D721Med (cell line): ENCODE results near the gene PSEN1.
"Not testable (repeated sequence)": the region's sequence is repeated elsewhere in the genome, so short reads cannot be mapped to it uniquely, and the experiment has no call there.

ENCODE experiments used
- DNase-seq: peaks from one replicate; pipeline ENCODE4 v3.0.0; 2011; ENCODE audit warnings: low spot score; ENCODE audit not compliant: insufficient read length
- FAIRE-seq: peaks from 2 replicates; lab custom pipeline; 2011; peaks lifted over from hg19 to GRCh38; lab: Jason Lieb, UNC
- TF ChIP-seq, protein P1 (sequence below): IDR thresholded peaks from 2 replicates; pipeline ENCODE4 v1.5.1; 2012; ENCODE audit warnings: mild to moderate bottlenecking, control low read depth; ENCODE audit not compliant: insufficient read depth; ENCODE audit errors: missing control alignments

The PSEN1 gene

DNA sequence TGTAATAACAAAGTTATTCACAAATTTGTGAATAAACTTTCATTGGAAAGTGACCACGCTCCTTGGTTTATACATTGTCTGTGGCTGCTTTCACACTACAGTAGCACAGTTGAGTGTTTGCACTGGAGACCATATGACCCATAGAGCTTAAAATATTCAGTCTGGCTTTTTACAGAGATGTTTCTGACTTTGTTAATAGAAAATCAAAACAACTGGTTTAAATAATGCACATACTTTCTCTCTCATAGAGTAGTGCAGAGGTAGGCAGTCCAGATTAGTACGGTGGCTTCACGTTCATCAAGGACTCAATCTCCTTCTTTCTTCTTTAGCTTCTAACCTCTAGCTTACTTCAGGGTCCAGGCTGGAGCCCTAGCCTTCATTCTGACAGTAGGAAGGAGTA, 36.2 kb downstream of the PSEN1 start:
- FAIRE-seq: no peak

DNA sequence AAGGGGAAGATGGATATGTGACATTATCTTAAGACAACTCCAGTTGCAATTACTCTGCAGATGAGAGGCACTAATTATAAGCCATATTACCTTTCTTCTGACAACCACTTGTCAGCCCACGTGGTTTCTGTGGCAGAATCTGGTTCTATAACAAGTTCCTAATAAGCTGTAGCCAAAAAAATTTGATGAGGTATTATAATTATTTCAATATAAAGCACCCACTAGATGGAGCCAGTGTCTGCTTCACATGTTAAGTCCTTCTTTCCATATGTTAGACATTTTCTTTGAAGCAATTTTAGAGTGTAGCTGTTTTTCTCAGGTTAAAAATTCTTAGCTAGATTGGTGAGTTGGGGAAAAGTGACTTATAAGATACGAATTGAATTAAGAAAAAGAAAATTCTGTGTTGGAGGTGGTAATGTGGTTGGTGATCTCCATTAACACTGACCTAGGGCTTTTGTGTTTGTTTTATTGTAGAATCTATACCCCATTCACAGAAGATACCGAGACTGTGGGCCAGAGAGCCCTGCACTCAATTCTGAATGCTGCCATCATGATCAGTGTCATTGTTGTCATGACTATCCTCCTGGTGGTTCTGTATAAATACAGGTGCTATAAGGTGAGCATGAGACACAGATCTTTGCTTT, 36.9 kb downstream of the PSEN1 start:
- DNase-seq (no peak), FAIRE-seq (no peak)
- TF ChIP-seq, protein P1, sequence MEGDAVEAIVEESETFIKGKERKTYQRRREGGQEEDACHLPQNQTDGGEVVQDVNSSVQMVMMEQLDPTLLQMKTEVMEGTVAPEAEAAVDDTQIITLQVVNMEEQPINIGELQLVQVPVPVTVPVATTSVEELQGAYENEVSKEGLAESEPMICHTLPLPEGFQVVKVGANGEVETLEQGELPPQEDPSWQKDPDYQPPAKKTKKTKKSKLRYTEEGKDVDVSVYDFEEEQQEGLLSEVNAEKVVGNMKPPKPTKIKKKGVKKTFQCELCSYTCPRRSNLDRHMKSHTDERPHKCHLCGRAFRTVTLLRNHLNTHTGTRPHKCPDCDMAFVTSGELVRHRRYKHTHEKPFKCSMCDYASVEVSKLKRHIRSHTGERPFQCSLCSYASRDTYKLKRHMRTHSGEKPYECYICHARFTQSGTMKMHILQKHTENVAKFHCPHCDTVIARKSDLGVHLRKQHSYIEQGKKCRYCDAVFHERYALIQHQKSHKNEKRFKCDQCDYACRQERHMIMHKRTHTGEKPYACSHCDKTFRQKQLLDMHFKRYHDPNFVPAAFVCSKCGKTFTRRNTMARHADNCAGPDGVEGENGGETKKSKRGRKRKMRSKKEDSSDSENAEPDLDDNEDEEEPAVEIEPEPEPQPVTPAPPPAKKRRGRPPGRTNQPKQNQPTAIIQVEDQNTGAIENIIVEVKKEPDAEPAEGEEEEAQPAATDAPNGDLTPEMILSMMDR: peak; percentile 58

More for the DNA sequence above, 36.2 kb downstream of the PSEN1 start:
- DNase-seq: no peak
- TF ChIP-seq, protein P1: no peak

DNA sequence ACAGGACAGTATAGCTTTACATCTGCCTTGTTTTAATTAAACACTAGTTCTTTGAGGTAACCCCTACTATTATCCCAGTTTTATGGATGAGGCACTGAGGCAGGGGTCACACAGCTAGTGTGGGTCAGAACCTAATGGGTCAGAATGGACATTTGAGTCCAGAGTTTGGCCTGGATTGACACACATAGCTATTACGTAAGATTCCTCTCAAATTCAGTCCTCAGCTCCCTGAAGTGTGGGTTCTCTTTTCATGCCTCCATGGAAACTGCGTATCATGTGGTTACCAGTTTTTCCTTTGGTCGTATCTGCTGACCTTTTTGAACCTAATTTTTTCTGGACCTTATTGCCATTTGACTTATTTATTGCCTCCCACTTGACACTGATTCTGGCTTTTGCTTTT, 40.4 kb downstream of the PSEN1 start:
- DNase-seq (no peak), FAIRE-seq (no peak)
- TF ChIP-seq, protein P1: no peak

DNA sequence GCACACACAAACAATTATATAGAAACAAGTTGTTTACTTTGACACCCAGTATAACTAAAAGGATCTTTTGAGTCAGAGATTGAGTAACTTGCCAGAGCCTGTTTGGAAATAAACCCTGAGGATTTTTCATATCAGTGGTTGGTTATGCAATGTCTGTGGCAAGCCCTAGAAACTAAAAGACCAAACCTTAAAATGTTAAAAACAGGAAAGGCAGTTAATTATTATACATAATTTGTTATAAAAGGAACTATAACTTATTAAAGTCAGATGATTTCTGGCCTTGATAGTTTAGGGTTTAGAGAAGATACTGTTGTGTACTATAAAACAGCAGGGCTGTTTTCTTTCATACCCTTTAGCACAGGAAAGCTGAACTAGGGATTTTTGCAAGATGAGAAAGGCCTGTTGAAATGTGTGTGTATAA, 44.1 kb downstream of the PSEN1 start:
- DNase-seq (no peak), FAIRE-seq (no peak)
- TF ChIP-seq, protein P1: no peak

DNA sequence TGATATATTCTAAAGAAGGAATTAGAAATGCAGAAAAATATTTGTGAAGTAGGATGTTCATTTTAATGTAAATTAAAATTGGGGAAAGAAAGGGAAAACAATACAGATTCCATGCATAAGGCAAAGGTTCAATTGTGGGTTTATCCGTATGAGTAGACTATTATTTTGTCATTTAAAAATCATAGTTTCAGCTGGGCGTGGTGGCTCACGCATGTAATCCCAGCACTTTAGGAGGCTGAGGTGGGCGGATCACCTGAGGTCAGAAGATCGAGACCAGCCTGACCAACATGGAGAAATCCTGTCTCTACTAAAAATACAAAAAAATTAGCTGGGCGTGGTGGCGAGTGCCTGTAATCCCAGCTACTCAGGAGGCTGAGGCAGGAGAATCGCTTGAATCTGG, 44.7 kb downstream of the PSEN1 start:
- not testable (repeated sequence) for FAIRE-seq, DNase-seq

DNA sequence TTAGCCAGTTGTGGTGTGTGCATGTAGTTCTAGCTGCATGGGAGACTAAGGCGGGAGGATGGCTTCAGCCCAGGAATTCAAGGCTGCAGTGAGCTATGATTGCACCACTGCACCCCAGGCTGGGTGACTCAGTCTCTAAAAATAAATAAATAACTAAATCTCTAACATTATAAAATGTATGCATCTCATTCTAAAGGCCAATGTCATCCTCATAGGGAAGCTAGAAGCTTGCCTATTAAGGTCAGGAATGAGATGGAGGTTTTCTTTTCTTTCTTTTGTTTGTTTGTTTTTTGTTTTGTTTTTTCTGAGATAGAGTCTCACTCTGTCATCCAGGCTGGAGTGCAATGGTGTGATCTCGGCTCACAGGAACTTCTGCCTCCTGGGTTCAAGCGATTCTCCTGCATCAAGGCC, 52.2 kb downstream of the PSEN1 start:
- TF ChIP-seq, protein P1: no peak
- no peak for FAIRE-seq
- DNase-seq: no peak

DNA sequence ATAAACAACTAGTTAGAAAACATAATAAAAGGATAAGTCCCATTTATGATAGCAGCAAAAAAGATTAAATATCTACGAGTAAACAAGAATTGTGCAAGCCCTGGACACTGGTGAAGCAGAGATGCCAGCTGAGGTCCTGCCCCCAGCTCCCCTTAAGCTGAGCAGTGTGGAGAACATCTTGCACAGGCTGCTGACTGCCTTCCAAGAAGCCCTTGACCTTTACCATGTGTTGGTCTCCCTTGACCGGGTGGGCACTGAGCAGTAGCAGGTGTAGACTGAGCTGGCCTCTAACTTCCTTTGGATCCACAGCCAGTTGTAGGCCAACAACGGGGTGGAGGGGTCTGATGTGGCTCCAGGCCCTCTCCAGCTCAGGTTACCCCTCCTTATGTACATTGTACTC, 53.3 kb downstream of the PSEN1 start:
- TF ChIP-seq, protein P1: no peak
- FAIRE-seq: no peak

More for the DNA sequence above, 53.3 kb downstream of the PSEN1 start:
- DNase-seq: no peak
